Stimulated activated CD4-positive, alpha-beta T cell treated with anti-CD3 and anti-CD28 coated beads, Interleukin-2, amount 100 ng/mL, for 4 hours (primary cell): ENCODE data around the gene RASSF8.

ENCODE experiments used
- DNase-seq: peaks from one replicate; pipeline ENCODE4 v3.0.0-alpha.2; 2020; ENCODE audit warnings: low read depth

RASSF8 gene

GRCh38 chr12:26062006-26062405 is 103.5 kb downstream of the RASSF8 start:
- DNase-seq = no peak

DNA sequence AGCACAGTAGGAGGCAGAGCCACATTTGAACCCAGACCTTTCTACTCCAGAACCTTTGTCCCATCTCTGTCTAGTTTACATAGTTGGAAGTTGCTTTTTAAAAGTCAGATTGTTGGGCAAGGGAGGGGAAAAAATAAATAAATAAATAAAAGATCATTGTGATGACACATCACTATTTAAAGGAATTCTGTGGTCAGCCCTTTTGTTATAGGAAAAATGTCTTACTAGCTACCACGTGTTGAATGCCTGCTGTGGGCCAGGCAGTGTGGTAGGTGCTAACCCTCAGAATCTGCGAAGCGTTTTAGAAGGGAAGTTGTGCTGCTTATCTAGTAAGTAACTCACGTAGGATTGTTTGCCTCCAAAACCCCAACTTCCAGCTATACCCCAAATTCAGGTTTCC is 104.1 kb downstream of the RASSF8 start:
- DNase-seq = no peak

GRCh38 chr12:26065451-26065850 is 107.0 kb downstream of the RASSF8 start:
- DNase-seq = no peak

DNA sequence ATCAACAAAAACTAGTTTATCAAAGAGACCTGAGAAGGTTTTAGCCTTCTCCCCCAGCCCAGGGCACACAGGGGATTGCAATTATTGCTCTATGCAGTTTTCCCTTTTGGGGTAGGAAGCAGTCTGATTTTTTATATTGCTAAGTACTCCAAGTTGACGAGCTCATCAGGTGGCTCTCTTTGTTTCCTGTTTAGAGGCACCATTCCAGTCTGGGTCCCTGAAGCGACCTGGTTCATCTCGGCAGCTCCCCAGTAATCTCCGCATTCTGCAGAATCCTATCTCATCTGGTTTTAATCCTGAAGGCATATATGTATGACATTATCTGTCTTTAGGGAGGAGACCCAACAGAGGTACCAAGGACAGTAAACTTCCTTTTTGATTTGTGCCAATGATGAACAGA is 110.0 kb downstream of the RASSF8 start:
- no peak for DNase-seq

GRCh38 chr12:26069796-26070195 is 111.3 kb downstream of the RASSF8 start:
- DNase-seq = no peak

GRCh38 chr12:26077915-26078702 is 119.6 kb downstream of the RASSF8 start:
- no peak for DNase-seq

GRCh38 chr12:26080911-26081310 is 122.4 kb downstream of the RASSF8 start:
- no peak for DNase-seq

DNA sequence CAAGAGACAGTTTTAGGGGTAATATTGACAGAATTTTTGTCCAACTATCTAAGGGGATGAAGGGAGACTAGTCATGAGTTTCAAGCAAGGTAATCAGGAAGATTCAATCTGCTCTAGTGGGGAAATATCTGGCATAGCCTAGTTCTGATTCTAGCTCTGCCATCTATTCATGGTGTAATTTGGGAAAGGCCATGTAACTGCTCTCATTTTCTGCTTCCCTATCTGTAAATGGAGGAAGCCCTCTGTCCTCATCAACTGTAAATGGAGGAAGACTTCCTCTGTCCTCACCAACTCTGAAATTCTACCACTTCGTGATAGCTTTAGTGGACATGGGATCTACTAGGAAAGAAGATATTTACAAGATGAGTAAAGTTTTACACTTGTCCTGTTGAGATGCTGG is 128.5 kb downstream of the RASSF8 start:
- DNase-seq = no peak

GRCh38 chr12:26088998-26089397 is 130.5 kb downstream of the RASSF8 start:
- no peak for DNase-seq

- no peak for DNase-seq
Observed at GRCh38 chr12:26090836-26091510, 132.5 kb downstream of the RASSF8 start.

DNA sequence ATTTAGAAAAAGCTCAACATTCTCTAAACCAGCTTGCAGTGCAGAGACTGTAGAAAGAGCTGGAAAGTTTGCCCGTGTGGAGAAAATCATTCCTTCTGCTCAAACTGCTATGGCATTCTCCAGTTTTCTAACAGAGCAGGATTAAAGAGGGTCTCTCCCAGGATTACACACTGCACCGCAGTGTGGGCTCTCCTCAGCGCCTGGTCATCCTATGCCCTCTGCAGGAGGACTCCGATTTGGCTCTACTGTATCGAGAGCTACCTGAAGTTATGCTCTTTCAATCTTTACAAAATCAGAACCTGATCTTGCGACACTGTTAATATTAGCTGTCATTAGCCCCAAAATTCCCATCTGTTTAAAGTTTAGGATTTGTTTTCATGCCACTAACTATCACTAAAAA is 133.3 kb downstream of the RASSF8 start:
- DNase-seq = no peak

- DNase-seq = no peak
Observed at GRCh38 chr12:26092346-26093105, 134.0 kb downstream of the RASSF8 start.

GRCh38 chr12:26095186-26095585 is 136.7 kb downstream of the RASSF8 start:
- DNase-seq = no peak

- no peak for DNase-seq
Observed at GRCh38 chr12:26096036-26096435, 137.6 kb downstream of the RASSF8 start.

DNA sequence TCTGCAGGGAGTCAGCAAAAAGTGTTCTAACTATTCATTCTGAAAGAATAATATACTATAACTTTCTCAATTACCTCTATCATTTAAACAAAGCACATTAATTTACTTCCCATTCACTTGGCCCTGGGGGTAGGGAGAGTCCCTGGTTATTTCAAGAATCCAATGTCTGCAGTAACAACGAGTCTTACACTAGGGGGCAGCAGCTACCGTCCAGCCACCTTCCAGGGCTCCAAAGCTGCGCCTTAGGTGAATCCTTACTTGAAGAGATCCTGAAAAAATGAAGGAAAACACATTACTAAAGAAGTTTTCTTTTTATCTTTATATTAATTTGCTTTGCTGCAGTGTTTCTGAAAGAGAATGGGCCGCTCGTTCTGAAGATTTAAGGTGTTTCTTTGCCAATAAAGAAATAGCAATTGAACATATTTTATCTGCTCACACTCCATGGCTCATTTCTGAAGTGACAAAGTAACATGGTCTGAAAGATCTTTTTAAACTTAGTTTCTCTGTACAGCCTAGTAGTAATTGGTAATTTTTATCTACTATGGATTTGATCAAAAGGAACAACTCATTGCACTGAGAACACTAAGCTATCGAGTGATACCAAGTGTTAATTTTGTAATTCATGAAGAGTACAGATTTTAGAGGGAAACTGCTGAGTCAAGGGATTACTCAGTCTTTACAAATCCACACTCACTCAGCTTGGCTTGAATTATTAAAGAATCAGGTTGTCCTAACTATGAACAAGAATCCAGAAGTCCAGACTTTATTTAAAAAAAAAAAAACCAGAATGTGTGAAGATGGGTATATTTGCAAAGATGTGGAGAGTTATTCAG is 138.8 kb downstream of the RASSF8 start:
- peak; percentile 29 for DNase-seq

DNA sequence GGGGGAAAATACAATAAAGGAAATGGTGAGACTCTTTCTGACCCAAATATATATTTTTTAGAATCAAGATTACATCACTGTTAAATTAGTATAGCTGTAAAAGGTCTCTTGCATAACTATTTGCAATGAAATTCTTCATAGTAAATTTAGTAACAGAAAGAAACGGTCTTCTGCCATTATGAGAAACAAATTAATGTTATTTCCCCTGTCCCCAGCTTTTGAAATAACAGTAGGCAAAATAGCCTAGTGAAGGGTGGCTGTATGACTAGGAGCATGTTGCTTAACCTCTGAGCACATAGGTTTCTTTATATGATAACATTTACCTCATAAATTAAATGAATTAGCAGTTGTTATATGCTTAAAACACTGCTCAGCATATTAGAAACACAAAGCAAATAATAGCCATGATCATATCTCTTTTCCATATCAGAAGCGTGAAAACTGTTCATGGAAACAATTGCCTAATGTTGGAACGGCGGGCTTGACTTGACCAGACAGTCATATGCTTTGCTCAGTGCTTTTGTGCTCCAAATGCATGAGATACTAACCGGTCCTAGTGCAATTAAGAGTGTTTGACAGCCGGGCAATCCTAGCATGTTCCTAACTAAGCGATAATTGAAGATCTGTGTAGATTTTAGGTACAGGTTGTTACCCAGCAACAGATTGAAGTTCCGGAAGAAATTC is 142.3 kb downstream of the RASSF8 start:
- DNase-seq = no peak

- no peak for DNase-seq
Observed at GRCh38 chr12:26101350-26101734, 142.9 kb downstream of the RASSF8 start.

DNA sequence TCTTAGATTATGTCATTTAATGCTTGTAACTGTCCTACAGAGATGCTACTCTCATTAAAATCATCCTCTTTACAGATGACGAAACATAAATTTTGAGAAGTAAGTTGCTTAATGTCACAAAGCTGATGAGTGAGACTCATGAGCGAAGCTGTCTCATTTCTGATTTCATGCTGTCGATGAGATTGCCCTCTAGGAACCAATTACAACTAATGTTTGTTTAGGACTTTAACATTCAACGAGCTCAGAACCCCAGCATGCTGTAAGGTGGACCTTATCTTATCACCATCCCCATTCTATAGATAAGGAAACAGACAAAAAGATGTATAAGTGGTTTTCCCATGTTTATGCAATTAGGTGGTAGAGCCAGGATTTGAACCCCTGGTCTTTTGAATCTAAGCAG is 143.3 kb downstream of the RASSF8 start:
- DNase-seq = no peak

DNA sequence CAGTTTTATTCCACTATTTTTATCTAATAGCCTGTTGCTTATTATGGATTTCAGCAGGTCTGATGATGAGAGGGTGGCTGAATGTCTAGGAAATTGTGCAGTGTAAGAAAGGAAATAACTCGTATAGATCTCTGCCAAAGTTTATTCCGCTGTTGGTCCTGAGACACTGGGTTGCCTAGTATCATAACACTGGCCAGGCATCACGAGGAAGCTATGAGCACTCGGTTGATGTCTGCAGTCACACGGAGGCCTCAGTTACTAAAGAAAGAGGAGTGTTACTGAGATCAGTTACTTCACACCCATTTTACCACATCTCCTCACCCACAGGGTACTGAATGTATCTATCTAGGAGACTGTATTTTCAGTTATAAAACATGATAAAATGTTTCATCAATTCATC is 144.5 kb downstream of the RASSF8 start:
- DNase-seq = no peak

DNA sequence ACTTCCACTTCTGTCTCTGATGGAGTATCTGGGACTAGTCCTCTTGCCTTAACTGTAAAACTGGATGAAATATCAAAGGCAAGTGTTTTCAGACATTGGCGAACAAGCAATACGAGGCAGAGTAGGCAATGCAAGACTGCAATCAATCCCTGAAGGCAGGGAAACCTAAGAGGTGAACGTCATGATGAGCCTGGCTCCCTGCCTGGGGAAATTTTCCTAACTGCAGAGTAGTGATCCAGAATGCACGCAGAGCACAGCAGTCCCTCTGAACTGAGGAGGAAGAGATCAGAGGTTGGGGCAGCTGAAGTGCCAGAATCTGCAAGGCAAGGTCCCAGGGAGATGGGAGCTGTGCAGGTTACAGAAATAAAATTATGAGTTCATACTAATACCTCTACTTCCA is 147.9 kb downstream of the RASSF8 start:
- no peak for DNase-seq

- no peak for DNase-seq
Observed at GRCh38 chr12:26108915-26109314, 150.4 kb downstream of the RASSF8 start.
